H1 (cell line): ENCODE data around the gene TECPR2. TPM values are rescaled to one million over a fixed set of nuclear protein-coding genes. Genes with fewer than 3 reads are reported as not detected.
A peak's percentile ranks its signal among the peaks of the same experiment; 100 is the strongest.

Source experiments
- CHD2 ChIP-seq: IDR thresholded peaks from 2 replicates; pipeline ENCODE4 v1.6.1; 2012; ENCODE audit warnings: low read length, improper control_type of control experiment
- CREB1 ChIP-seq: IDR thresholded peaks from 2 replicates; pipeline ENCODE4 v1.6.1; 2012; ENCODE audit warnings: inconsistent platforms
- GTF2F1 ChIP-seq: IDR thresholded peaks from 2 replicates; pipeline ENCODE4 v1.6.1; 2012; ENCODE audit warnings: low read depth, low read length, improper control_type of control experiment, borderline replicate concordance
- HDAC2 ChIP-seq, 2 experiments: fragments of 300-600 bp in 1 of 2; sonication (generic) in 1 of 2; IDR thresholded peaks; 2 replicates each; pipeline ENCODE4 v1.6.1; 2011 to 2012; ENCODE audit warnings: low read depth in 2 of 2, low read length in 2 of 2, mild to moderate bottlenecking in 2 of 2, moderate library complexity in 2 of 2, borderline replicate concordance in 1 of 2, inconsistent platforms in 1 of 2
- HDAC6 ChIP-seq: IDR thresholded peaks from one replicate; pipeline ENCODE4 v1.7.1; 2012; ENCODE audit warnings: low read depth, mild to moderate bottlenecking, inconsistent platforms, low read length, moderate library complexity
- KDM1A ChIP-seq: fragments of 200-600, 300-600 bp; sonication (generic); IDR thresholded peaks from 2 replicates; pipeline ENCODE4 v1.7.1; 2016; ENCODE audit warnings: mild to moderate bottlenecking, low read length, borderline replicate concordance
- KDM4A ChIP-seq: IDR thresholded peaks from one replicate; pipeline ENCODE4 v1.7.1; 2012; ENCODE audit warnings: low read depth, mild to moderate bottlenecking, moderate library complexity, low read length, inconsistent platforms; ENCODE audit not compliant: severe bottlenecking
- MAFK ChIP-seq: IDR thresholded peaks from 2 replicates; pipeline ENCODE4 v1.6.1; 2012; ENCODE audit warnings: low read depth, mild to moderate bottlenecking, improper control_type of control experiment, low read length
- NANOG ChIP-seq: IDR thresholded peaks from 2 replicates; pipeline ENCODE4 v1.6.1; 2011; ENCODE audit warnings: low read length, low read depth, mild to moderate bottlenecking, inconsistent platforms; ENCODE audit not compliant: insufficient read depth, poor library complexity, severe bottlenecking
- PHF8 ChIP-seq: fragments of 200-600 bp; sonication (generic); conservative IDR thresholded peaks from 2 replicates; pipeline ENCODE4 v1.7.1; 2012; ENCODE audit warnings: low read depth, mild to moderate bottlenecking, inconsistent platforms, low read length, moderate library complexity
- POLR2A ChIP-seq, 2 experiments: IDR thresholded peaks; 1 replicate in 1 of 2; 2 replicates in 1 of 2; pipeline ENCODE4 v1.6.1; 2011; ENCODE audit warnings: low read depth in 2 of 2, low read length in 2 of 2, mild to moderate bottlenecking in 2 of 2; ENCODE audit errors: control extremely low read depth in 1 of 2
- POU5F1 ChIP-seq: IDR thresholded peaks from 2 replicates; pipeline ENCODE4 v1.6.1; 2011; ENCODE audit warnings: low read depth, mild to moderate bottlenecking, low read length, moderate library complexity
- RAD21 ChIP-seq, 2 experiments: IDR thresholded peaks in 1 of 2; conservative IDR thresholded peaks in 1 of 2; 2 replicates each; pipeline ENCODE4 v1.6.1; 2011; ENCODE audit warnings: low read depth in 2 of 2, low read length in 2 of 2, improper control_type of control experiment in 1 of 2, inconsistent platforms in 1 of 2, mild to moderate bottlenecking in 1 of 2, moderate library complexity in 1 of 2
- RBBP5 ChIP-seq: IDR thresholded peaks from 2 replicates; pipeline ENCODE4 v1.7.1; 2012; ENCODE audit warnings: low read depth, mild to moderate bottlenecking, inconsistent platforms, low read length, moderate library complexity, borderline replicate concordance
- SP4 ChIP-seq: IDR thresholded peaks from 2 replicates; pipeline ENCODE4 v1.6.1; 2012; ENCODE audit warnings: low read length, inconsistent platforms
- TAF1 ChIP-seq: IDR thresholded peaks from 2 replicates; pipeline ENCODE4 v1.6.1; 2011; ENCODE audit warnings: mild to moderate bottlenecking, low read depth, low read length
- TAF7 ChIP-seq: optimal IDR thresholded peaks from 2 replicates; pipeline ENCODE3; 2011; ENCODE audit warnings: low read depth, mild to moderate bottlenecking, inconsistent platforms, low read length, moderate library complexity, borderline replicate concordance
- TBP ChIP-seq: IDR thresholded peaks from 2 replicates; pipeline ENCODE4 v1.6.1; 2011; ENCODE audit warnings: low read depth, low read length, improper control_type of control experiment
- TCF12 ChIP-seq: IDR thresholded peaks from 2 replicates; pipeline ENCODE4 v1.6.1; 2011; ENCODE audit warnings: low read depth, mild to moderate bottlenecking, low read length
- YY1 ChIP-seq: IDR thresholded peaks from 2 replicates; pipeline ENCODE4 v1.6.1; 2011; ENCODE audit warnings: low read depth, mild to moderate bottlenecking, low read length
- ZNF274 ChIP-seq: IDR thresholded peaks from 2 replicates; pipeline ENCODE4 v1.7.0; 2012; ENCODE audit warnings: low read length, borderline replicate concordance; ENCODE audit errors: extremely low read depth
- polyA plus RNA-seq, 7 experiments: library from polyadenylated mRNA; depleted of rRNA in 3 of 7; stranded (reverse) in 5 of 7; unstranded in 2 of 7; fragments of >200 nt in 5 of 7; fragments of 200-250 nt in 2 of 7; gene quantifications; 1 replicate in 5 of 7; 2 replicates in 1 of 7; 4 replicates in 1 of 7; pipeline versions ENCODE4 v1.2.1 to v1.2.3, GENCODE V29; 2011 to 2013; ENCODE audit warnings: missing spikeins in 2 of 7, mixed read lengths in 2 of 7
- total RNA-seq: library from RNA; stranded (reverse); fragmentation: NEBNext Ultra II Directional; extraction: Animal tissue kit (Norgen Biotek cat#: 25700); gene quantifications from 2 replicates; pipeline ENCODE4 v1.2.1, GENCODE V29; 2021

TECPR2 gene
- total and polyA plus RNA-seq, 2 of the 8 experiments (the other 6 are each of a cell fraction or from before 2014, with no cell fraction given), result 6.8 to 19.4 TPM

DNA sequence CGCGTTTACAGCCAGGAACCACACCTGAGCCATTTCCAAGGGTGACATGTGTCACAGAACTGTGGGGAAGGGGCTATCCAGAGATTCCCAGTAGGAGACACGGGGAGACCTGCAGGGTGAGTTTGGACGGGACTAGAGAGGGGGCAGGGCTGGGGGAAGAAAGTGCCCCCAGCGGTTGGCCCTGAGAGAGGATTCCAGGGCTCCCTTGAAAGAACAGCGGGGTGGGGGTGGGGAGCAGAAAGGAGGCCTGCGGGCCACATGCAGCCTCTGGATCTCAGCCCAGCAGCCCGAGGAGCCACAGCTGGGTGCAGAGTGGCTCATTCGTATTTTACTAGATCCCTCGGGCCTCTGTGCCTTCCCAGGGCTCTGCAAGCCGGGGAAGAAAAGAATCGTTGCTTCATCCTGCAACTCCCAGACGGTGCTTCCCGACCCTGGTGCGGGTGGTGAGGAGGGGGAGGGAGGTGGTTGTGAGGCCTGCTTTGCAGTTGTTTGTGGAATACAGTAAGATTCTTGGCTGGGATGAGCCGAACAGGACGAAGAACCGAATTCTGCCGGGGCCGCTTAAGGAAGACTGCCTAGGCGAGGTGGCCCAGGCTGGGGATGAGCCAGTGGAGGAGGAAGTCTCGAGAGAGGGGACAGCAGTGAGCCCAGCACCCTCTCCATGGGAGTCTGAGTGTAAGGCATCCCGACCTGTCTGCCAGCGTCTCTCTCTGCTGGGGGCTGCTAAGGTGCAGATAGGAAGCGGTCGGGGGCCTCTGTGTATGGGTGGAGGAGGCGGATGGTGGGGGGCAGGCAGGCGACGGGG lies 182.9 kb downstream of the TECPR2 start (continued):
- TF ChIP-seq ZNF274 (no peak), PHF8 (no peak), CHD2 (no peak), KDM4A (no peak), KDM1A (no peak), POLR2A (IDR thresholded peaks at IDR 0.05; ENCODE audit: control extremely low read depth in 1 of 2, low read depth in 2 of 2, low read length in 2 of 2) (peak in 1 of 2 experiments; percentile 26; a peak in 1 of 3 replicates), HDAC6 (no peak), MAFK (no peak), HDAC2 (IDR thresholded peaks at IDR 0.05; ENCODE audit: borderline replicate concordance in 1 of 2, low read depth in 2 of 2, low read length in 2 of 2) (peak in 1 of 2 experiments; percentile 59; a peak in 1 of 4 replicates), YY1 (no peak), GTF2F1 (no peak), NANOG (no peak), SP4 (no peak), RAD21 (IDR thresholded peaks at IDR 0.05 in 1 of 2, conservative IDR thresholded peaks at IDR 0.05 in 1 of 2; ENCODE audit: low read depth in 2 of 2, low read length in 2 of 2) (peak in 1 of 2 experiments; percentile 0; a peak in 1 of 4 replicates), TAF1 (0 out of 2 replicates have a peak, but pooled peaks have one; percentile 46), TCF12 (peak; percentile 63; the same call in 1 of the 2 replicates), TAF7 (no peak), TBP (peak; percentile 21; the same call in 1 of the 2 replicates), RBBP5 (peak; percentile 96; the same call in 1 of the 2 replicates), CREB1 (no peak), POU5F1 (no peak)
